Measurements from ENCODE around the gene PLAAT3. TPM values are rescaled to one million over a fixed set of nuclear protein-coding genes. Genes with fewer than 3 reads are reported as not detected.

Gene PLAAT3
- total and polyA plus RNA-seq, 2 of the 8 experiments (the other 6 are each of a cell fraction or from before 2014, with no cell fraction given): 109 to 190 TPM

DNA sequence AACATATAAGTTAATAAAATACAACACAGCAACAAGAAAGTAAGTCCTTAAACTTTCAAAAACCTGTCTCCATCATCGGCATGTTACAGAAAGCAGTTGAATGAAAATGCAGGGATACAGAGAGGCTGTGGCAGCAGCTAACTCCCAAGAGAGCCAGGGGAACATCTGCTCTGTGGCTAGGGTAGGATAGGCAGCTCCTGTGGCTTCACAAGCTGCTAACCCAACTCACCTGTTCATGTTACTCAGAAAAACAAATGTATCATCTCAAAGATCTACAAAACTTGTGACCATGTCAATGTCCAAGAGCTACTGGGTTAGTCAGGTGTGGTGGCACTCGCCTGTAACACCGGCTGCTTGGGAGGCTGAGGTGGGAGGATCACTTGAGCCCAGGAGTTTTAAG lies 15.2 kb upstream of the PLAAT3 start:
- H2BK12ac ChIP-seq (ENCODE audit: low read depth, low read length): no peak overlapping the region
- no peaks in the 10 kb centered on the region for H3K79me2 ChIP-seq (ENCODE audit: control insufficient read depth in 1 of 2, insufficient read depth in 2 of 2, low read length in 2 of 2)
- no peak overlapping the region for H3K27ac ChIP-seq (ENCODE audit: low read depth, low read length)
- no peak overlapping the region for H3K9ac ChIP-seq (replicated peaks in 1 of 4; ENCODE audit: extremely low read depth in 1 of 4, low read depth in 3 of 4, low read length in 3 of 4)
- DNase-seq (ENCODE audit: low read depth in 1 of 2, low spot score in 2 of 2) (no peak), FAIRE-seq (no peak)
- H3K36me3 ChIP-seq (ENCODE audit: control insufficient read depth in 2 of 4, insufficient read depth in 4 of 4, low read length in 3 of 4): peaks cover 9 to 42% (median 23%) of the 10 kb centered on the region in 4 experiments
- H3K27me3 ChIP-seq (replicated peaks in 1 of 4; ENCODE audit: control insufficient read depth in 3 of 4, extremely low read depth in 1 of 4, insufficient read depth in 3 of 4, low read length in 3 of 4): no peaks in the 10 kb centered on the region
- no peak overlapping the region for H2BK120ac ChIP-seq (replicated peaks; ENCODE audit: low read depth, low read length)
- no peak overlapping the region for H3K56ac ChIP-seq (replicated peaks; ENCODE audit: insufficient read length, low read depth, low read length)
- ChIA-PET POLR2A (ENCODE audit: partially characterized antibody) (interaction anchor here (1.5 kb wide), 1 partner anchor 11 kb away, joined by 4 read pairs; no protein-coding TSS in a partner anchor), CTCF (ENCODE audit: partially characterized antibody) (interaction anchor here (0.7 to 4.6 kb wide), 7 partner anchors 9 to 594 kb away, joined by 3 to 26 read pairs (median 6); no protein-coding TSS in a partner anchor)
- H3K14ac ChIP-seq (ENCODE audit: insufficient read length): no peak overlapping the region
- no peak overlapping the region for H2AFZ ChIP-seq (ENCODE audit: low read length)
- no peak overlapping the region for H3K4me2 ChIP-seq (ENCODE audit: insufficient read depth in 1 of 2, low read depth in 2 of 2, low read length in 2 of 2)
- H3K9me3 ChIP-seq (ENCODE audit: insufficient read depth in 2 of 2, low read depth in 1 of 2, low read length in 1 of 2): no peaks in the 10 kb centered on the region
- no peaks in the 10 kb centered on the region for H3K23me2 ChIP-seq (ENCODE audit: low read depth, low read length)
- H3K23ac ChIP-seq (ENCODE audit: insufficient read length): no peak overlapping the region
- H3K4me3 ChIP-seq (ENCODE audit: extremely low read depth in 1 of 4, insufficient read depth in 2 of 4, low read depth in 3 of 4, low read length in 4 of 4): no peak overlapping the region
- H4K8ac ChIP-seq (ENCODE audit: extremely low read depth, insufficient read depth, low read length): no peak overlapping the region
- no peak overlapping the region for H2BK15ac ChIP-seq (ENCODE audit: low read length)
- H2BK5ac ChIP-seq (ENCODE audit: low read depth, low read length): no peak overlapping the region
- no peak overlapping the region for H2AK5ac ChIP-seq (ENCODE audit: low read depth, low read length)
- H2BK20ac ChIP-seq (ENCODE audit: low read length): no peak overlapping the region
- WGBS, 2 experiments (ENCODE audit: extremely low coverage in 1 of 2, insufficient coverage in 1 of 2, insufficient read length in 1 of 2, insufficient replicate concordance in 2 of 2, low coverage in 1 of 2, low lambda C conversion rate in 2 of 2, missing lambda C conversion rate in 1 of 2): 98% methylated on average over 3 of the region's 3 CpGs; no CpG with 5 or more reads in 1 of the 2 experiments
- no peaks in the 10 kb centered on the region for H3K79me1 ChIP-seq (ENCODE audit: low read depth, low read length)
- no peak overlapping the region for H3K18ac ChIP-seq (ENCODE audit: extremely low read depth, low read length)
- H4K91ac ChIP-seq (replicated peaks; ENCODE audit: insufficient read length, low read length): no peak overlapping the region
- H4K5ac ChIP-seq (ENCODE audit: insufficient read length, low read depth, low read length): no peak overlapping the region
- H3K4me1 ChIP-seq (replicated peaks in 1 of 4; ENCODE audit: control insufficient read depth in 3 of 4, insufficient read depth in 4 of 4, low read length in 3 of 4): no peaks in the 10 kb centered on the region
- no peak overlapping the region for H3K4ac ChIP-seq (replicated peaks; ENCODE audit: insufficient read length, low read depth, low read length)
- H4K20me1 ChIP-seq (replicated peaks in 1 of 2; ENCODE audit: control insufficient read depth in 1 of 2, insufficient read depth in 2 of 2, low read length in 2 of 2): no peaks in the 10 kb centered on the region
- TF ChIP-seq FOSL1 (IDR thresholded peaks at IDR 0.05; ENCODE audit: insufficient read depth, low read depth, low read length) (no peak), GTF2F1 (IDR thresholded peaks at IDR 0.05; ENCODE audit: borderline replicate concordance, low read depth, low read length) (no peak), NANOG (IDR thresholded peaks at IDR 0.05; ENCODE audit: insufficient read depth, low read depth, low read length, poor library complexity, severe bottlenecking) (no peak), SIN3A (conservative IDR thresholded peaks at IDR 0.05 in 1 of 2, IDR thresholded peaks at IDR 0.05 in 1 of 2; ENCODE audit: low read depth in 1 of 2, low read length in 2 of 2) (no peak), MAX (IDR thresholded peaks at IDR 0.05) (no peak), E2F6 (IDR thresholded peaks at IDR 0.05) (no peak), HDAC6 (IDR thresholded peaks at IDR 0.05; ENCODE audit: low read depth, low read length) (no peak), KDM4A (IDR thresholded peaks at IDR 0.05; ENCODE audit: low read depth, low read length, severe bottlenecking) (no peak), BCL11A (IDR thresholded peaks at IDR 0.05; ENCODE audit: low read depth in 2 of 2, low read length in 2 of 2) (no peak)
- TF ChIP-seq, protein P1, sequence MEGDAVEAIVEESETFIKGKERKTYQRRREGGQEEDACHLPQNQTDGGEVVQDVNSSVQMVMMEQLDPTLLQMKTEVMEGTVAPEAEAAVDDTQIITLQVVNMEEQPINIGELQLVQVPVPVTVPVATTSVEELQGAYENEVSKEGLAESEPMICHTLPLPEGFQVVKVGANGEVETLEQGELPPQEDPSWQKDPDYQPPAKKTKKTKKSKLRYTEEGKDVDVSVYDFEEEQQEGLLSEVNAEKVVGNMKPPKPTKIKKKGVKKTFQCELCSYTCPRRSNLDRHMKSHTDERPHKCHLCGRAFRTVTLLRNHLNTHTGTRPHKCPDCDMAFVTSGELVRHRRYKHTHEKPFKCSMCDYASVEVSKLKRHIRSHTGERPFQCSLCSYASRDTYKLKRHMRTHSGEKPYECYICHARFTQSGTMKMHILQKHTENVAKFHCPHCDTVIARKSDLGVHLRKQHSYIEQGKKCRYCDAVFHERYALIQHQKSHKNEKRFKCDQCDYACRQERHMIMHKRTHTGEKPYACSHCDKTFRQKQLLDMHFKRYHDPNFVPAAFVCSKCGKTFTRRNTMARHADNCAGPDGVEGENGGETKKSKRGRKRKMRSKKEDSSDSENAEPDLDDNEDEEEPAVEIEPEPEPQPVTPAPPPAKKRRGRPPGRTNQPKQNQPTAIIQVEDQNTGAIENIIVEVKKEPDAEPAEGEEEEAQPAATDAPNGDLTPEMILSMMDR (IDR thresholded peaks at IDR 0.05; ENCODE audit: control extremely low read depth in 1 of 3, insufficient read depth in 1 of 3, low read depth in 1 of 3, low read length in 3 of 3): no peak
